Hepatocyte (in vitro differentiated cells): ENCODE measurements around the gene C1QC.
"Not testable (repeated sequence)": the region's sequence is repeated elsewhere in the genome, so short reads cannot be mapped to it uniquely, and the experiment has no call there.

ENCODE experiments used
- CTCF ChIP-seq: fragments of 200-600 bp; sonication (generic); IDR thresholded peaks from 2 replicates; pipeline ENCODE4 v1.5.1; 2016; ENCODE audit warnings: antibody characterized with exemption, mild to moderate bottlenecking; ENCODE audit not compliant: poor library complexity
- EZH2 ChIP-seq: fragments of 200-600 bp; sonication (generic); IDR thresholded peaks from 2 replicates; pipeline ENCODE4 v1.6.1; 2016; ENCODE audit warnings: antibody characterized with exemption, mild to moderate bottlenecking, borderline replicate concordance

DNA sequence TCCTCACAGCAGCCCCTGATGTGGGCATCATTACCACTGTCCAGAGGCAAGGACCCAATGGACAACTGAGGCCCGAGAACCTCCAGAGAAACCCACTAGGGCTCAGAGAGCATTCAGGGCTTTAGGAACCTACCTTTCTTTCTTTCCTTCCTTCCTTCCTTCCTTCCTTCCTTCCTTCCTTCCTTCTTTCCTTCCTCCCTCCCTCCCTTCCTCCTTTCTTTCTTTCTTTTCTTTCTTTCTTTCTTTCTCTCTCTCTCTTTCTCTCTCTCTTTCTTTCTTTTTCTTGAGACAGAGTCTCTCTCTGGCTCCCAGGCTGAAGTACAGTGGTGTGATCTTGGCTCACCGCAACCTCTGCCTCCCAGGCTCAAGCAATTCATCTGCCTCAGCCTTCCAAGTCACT lies 25.4 kb downstream of the C1QC start:
- TF ChIP-seq CTCF, EZH2: not testable (repeated sequence)
